Dendritic cell treated with granulocyte-macrophage colony-stimulating factor and Interleukin-4, amounts not matched to agents 40 ng/mL and 50 ng/mL, for 4 days (primary cell): ENCODE results near the gene EME1.

Source experiments
- H3K27ac Mint-ChIP-seq: one replicate; pipeline ENCODE4 v1.8.0; 2022; ENCODE audit warnings: mild to moderate bottlenecking, mixed read lengths
- H3K27me3 Mint-ChIP-seq: one replicate; pipeline ENCODE4 v1.8.0; 2022; ENCODE audit warnings: mild to moderate bottlenecking, mixed read lengths
- H3K36me3 Mint-ChIP-seq: one replicate; pipeline ENCODE4 v1.8.0; 2022; ENCODE audit warnings: low read depth, mixed read lengths
- H3K4me1 Mint-ChIP-seq: one replicate; pipeline ENCODE4 v1.8.0; 2022; ENCODE audit warnings: low read depth, mixed read lengths
- H3K4me3 Mint-ChIP-seq: one replicate; pipeline ENCODE4 v1.8.0; 2022; ENCODE audit warnings: mild to moderate bottlenecking, moderate library complexity, mixed read lengths
- H3K9me3 Mint-ChIP-seq: one replicate; pipeline ENCODE4 v1.8.0; 2022; ENCODE audit warnings: mixed read lengths
- intact Hi-C: fragments of 100-400 bp; cut with micrococcal nuclease; formaldehyde crosslinking; loops from one replicate; pipeline ENCODE4 v1.15.0; 2022

EME1 gene

GRCh38 chr17:50339381-50339780, 33.6 kb upstream of the EME1 start:
- H3K4me3 Mint-ChIP-seq, result no peak overlapping the region
- no peaks in the 10 kb centered on the region for H3K36me3 Mint-ChIP-seq
- intact Hi-C loops, result no loop called here
- H3K9me3 Mint-ChIP-seq, result peaks cover 12% of the 10 kb centered on the region
- no peaks in the 10 kb centered on the region for H3K27me3 Mint-ChIP-seq
- no peak overlapping the region for H3K27ac Mint-ChIP-seq
- H3K4me1 Mint-ChIP-seq, result peaks cover under 1% of the 10 kb centered on the region

GRCh38 chr17:50344731-50345365, 28.2 kb upstream of the EME1 start:
- Mint-ChIP-seq H3K27ac (no peak overlapping the region), H3K4me3 (peak overlapping the region; percentile 18), H3K9me3 (no peaks in the 10 kb centered on the region), H3K27me3 (peaks cover 5% of the 10 kb centered on the region), H3K4me1 (peaks cover 35% of the 10 kb centered on the region), H3K36me3 (peaks cover 10% of the 10 kb centered on the region)
- intact Hi-C loops, result loop anchor here (5.0 kb wide), 1 partner anchor 198 kb away; no protein-coding TSS in a partner anchor

GRCh38 chr17:50345432-50346312, 27.4 kb upstream of the EME1 start, which contains the start of gene XYLT2:
Gene XYLT2 (plus strand): TSS chr17:50346126. CDS start chr17:50346141, 15 bp downstream.
- Mint-ChIP-seq H3K4me1 (peaks cover 35% of the 10 kb centered on the region), H3K27ac (peak within 1 kb of the TSS; percentile 81), H3K36me3 (peaks cover 10% of the 10 kb centered on the region), H3K9me3 (no peaks in the 10 kb centered on the region), H3K27me3 (peaks cover 5% of the 10 kb centered on the region), H3K4me3 (peak within 1 kb of the TSS; percentile 89)
- intact Hi-C loops, result loop anchor here (5.0 kb wide), 1 partner anchor 198 kb away; no protein-coding TSS in a partner anchor

GRCh38 chr17:50346313-50347116, 26.5 kb upstream of the EME1 start:
- intact Hi-C loops, result loop anchor here (5.0 kb wide), 1 partner anchor 199 kb away; no protein-coding TSS in a partner anchor

DNA sequence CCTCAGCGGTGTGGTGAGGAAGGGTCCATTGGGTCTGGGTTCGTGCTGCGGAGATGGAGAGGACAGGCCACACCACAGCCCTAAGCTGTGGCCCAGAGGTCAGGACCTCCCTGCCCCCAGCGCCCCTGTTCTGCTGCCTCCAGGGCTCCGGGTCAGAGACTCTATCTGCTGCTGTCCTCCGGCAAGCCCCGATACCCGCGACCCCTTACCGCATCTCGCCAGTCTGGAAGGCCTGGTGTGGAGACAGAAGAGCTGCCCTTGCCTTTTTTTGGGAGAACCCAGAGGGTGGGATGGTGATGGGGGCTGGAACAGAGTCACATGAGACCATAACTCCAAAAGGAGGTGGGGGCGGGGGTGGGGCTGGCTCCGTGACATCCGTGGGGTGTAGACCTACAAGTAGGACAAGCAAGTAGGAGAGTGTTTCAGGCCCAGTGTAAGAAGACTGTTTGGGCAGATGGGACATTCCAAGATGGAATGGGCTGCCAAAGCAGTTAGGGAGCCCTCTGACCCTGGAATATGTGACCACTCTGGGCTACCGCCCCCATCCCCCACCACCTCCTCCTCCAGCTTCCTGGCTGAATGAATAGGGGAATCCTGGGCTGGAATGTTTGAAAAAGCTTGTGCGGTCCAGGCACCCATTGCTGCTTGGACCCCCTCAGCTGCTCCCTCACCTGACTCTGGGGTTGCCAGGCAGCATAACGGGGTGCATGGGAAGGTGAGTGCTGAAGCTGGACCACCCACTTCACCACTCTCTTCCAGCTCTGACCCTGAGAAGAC, 25.7 kb upstream of the EME1 start:
- H3K27me3 Mint-ChIP-seq, result peaks cover 5% of the 10 kb centered on the region
- peaks cover 17% of the 10 kb centered on the region for H3K36me3 Mint-ChIP-seq
- intact Hi-C loops, result loop anchor here (5.0 kb wide), 1 partner anchor 200 kb away; no protein-coding TSS in a partner anchor
- H3K4me1 Mint-ChIP-seq, result peaks cover 35% of the 10 kb centered on the region
- peak overlapping the region; percentile 89 for H3K4me3 Mint-ChIP-seq
- H3K27ac Mint-ChIP-seq, result peak overlapping the region; percentile 81
- no peaks in the 10 kb centered on the region for H3K9me3 Mint-ChIP-seq

More at GRCh38 chr17:50346313-50347116, 26.5 kb upstream of the EME1 start:
- peak overlapping the region; percentile 89 for H3K4me3 Mint-ChIP-seq
- H3K36me3 Mint-ChIP-seq, result peaks cover 10% of the 10 kb centered on the region
- H3K4me1 Mint-ChIP-seq, result peaks cover 35% of the 10 kb centered on the region
- H3K9me3 Mint-ChIP-seq, result no peaks in the 10 kb centered on the region
- peaks cover 5% of the 10 kb centered on the region for H3K27me3 Mint-ChIP-seq
- H3K27ac Mint-ChIP-seq, result peak overlapping the region; percentile 81

GRCh38 chr17:50347894-50348291, 25.1 kb upstream of the EME1 start:
- Mint-ChIP-seq H3K4me3 (no peak overlapping the region), H3K27ac (no peak overlapping the region), H3K9me3 (no peaks in the 10 kb centered on the region), H3K27me3 (peaks cover 5% of the 10 kb centered on the region), H3K36me3 (peaks cover 23% of the 10 kb centered on the region), H3K4me1 (peaks cover 35% of the 10 kb centered on the region)
- intact Hi-C loops, result loop anchor here (5.0 kb wide), 1 partner anchor 201 kb away; no protein-coding TSS in a partner anchor

- Mint-ChIP-seq H3K4me3 (no peak overlapping the region), H3K36me3 (peaks cover 31% of the 10 kb centered on the region), H3K4me1 (peaks cover 35% of the 10 kb centered on the region), H3K9me3 (no peaks in the 10 kb centered on the region), H3K27ac (no peak overlapping the region), H3K27me3 (peaks cover 5% of the 10 kb centered on the region)
- intact Hi-C loops, result loop anchor here (5.0 kb wide), 1 partner anchor 201 kb away; no protein-coding TSS in a partner anchor
These were observed 24.3 kb upstream of the EME1 start for GRCh38 chr17:50348522-50349242.

DNA sequence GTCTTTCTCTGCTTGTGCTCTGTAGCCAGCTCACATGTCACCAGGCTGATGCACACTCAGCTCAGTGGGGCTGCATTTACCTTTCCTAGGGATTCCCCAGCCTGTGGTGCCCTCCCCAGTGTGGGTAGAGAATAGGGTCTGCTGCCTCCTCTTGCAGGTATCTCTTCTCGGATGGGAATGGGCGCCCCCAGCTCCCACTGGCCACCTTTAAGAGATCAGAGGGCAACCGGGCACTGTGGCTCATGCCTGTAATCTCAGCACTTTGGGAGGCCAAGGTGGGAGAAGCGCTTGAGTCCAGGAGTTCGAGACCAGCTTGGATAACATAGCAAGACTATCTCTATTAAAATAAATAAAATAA, 23.8 kb upstream of the EME1 start:
- intact Hi-C loops, result loop anchor here (5.0 kb wide), 1 partner anchor 202 kb away; no protein-coding TSS in a partner anchor
- Mint-ChIP-seq H3K4me3 (no peak overlapping the region), H3K27ac (no peak overlapping the region), H3K27me3 (peaks cover 5% of the 10 kb centered on the region), H3K4me1 (peaks cover 35% of the 10 kb centered on the region), H3K36me3 (peaks cover 36% of the 10 kb centered on the region), H3K9me3 (no peaks in the 10 kb centered on the region)

- intact Hi-C loops, result no loop called here
- no peaks in the 10 kb centered on the region for H3K9me3 Mint-ChIP-seq
- no peak overlapping the region for H3K4me3 Mint-ChIP-seq
- no peak overlapping the region for H3K27ac Mint-ChIP-seq
- peaks cover 51% of the 10 kb centered on the region for H3K36me3 Mint-ChIP-seq
- peaks cover 22% of the 10 kb centered on the region for H3K4me1 Mint-ChIP-seq
- H3K27me3 Mint-ChIP-seq, result peaks cover 2% of the 10 kb centered on the region
These were observed 22.3 kb upstream of the EME1 start for GRCh38 chr17:50350733-50351132.

GRCh38 chr17:50352072-50352692, 20.8 kb upstream of the EME1 start:
- Mint-ChIP-seq H3K27ac (no peak overlapping the region), H3K4me1 (peaks cover 13% of the 10 kb centered on the region), H3K4me3 (no peak overlapping the region), H3K27me3 (no peaks in the 10 kb centered on the region), H3K36me3 (peaks cover 57% of the 10 kb centered on the region), H3K9me3 (no peaks in the 10 kb centered on the region)
- intact Hi-C loops, result no loop called here

DNA sequence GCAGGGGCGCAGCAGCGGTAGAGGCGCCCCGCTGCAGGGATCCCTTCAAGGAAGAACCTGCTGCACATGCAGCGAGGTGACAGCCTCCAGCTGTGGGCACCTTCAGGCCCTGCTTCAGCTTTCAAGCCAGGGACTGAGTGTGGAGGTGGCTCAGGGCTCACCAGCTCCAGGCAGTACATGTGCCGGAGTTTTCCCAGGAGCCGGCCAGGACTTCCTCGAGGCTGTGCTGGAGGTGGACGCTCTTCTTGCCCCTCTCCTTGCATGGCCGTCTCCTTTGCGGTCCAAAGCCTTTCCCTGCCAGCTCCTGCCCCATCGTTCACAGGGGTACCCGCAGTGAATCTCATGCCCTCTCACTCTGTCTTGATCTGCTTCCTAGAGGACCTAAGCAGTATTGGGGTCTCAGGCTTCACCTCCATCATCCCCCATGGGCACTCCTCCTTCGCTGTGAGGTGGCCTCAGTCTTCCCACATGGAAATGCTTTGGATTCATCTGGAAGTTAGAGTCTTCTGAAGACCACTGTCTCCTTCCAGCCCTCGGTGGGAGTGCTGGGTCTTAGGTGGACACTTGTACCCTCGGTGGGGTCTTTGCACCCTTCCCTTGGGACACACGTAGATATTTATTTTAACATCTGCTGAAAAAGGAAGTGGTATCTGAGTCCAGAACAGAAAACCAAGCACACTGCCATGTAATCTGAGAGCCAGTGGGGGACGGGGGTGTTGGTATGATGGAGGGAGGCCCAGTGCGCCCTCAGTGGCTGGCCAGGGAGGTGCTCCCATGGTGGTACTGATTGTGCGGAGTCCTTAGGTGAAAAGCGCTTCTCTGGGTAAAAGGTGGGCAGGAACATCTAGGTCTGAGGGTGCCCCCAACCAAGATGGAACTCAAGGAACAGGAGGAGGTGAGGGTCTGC, 20.1 kb upstream of the EME1 start:
- Mint-ChIP-seq H3K9me3 (no peaks in the 10 kb centered on the region), H3K27ac (no peak overlapping the region), H3K4me3 (no peak overlapping the region), H3K27me3 (no peaks in the 10 kb centered on the region), H3K4me1 (peaks cover 6% of the 10 kb centered on the region), H3K36me3 (peaks cover 64% of the 10 kb centered on the region)
- intact Hi-C loops, result no loop called here
